HEK293 (cell line): Measurements from ENCODE around the gene ZNF229.

Experiments
- ELK4 ChIP-seq: IDR thresholded peaks from 2 replicates; pipeline ENCODE4 v1.6.1; 2011; ENCODE audit warnings: mild to moderate bottlenecking, low read depth, low read length, borderline replicate concordance
- HOXC10 ChIP-seq: sonication (generic); formaldehyde crosslinking; IDR thresholded peaks from 2 replicates; pipeline ENCODE4 v1.8.1; 2023; ENCODE audit warnings: mild to moderate bottlenecking, missing genetic modification reagents
- MYNN ChIP-seq: fragments of 450-650 bp; formaldehyde crosslinking; IDR thresholded peaks from 2 replicates; pipeline ENCODE4 v1.5.1; 2016; ENCODE audit warnings: missing biosample characterization, missing genetic modification characterization, borderline replicate concordance
- PRDM10 ChIP-seq: fragments of 450-650 bp; formaldehyde crosslinking; IDR thresholded peaks from 2 replicates; pipeline ENCODE4 v1.5.1; 2016; ENCODE audit warnings: missing biosample characterization, missing genetic modification characterization
- SALL2 ChIP-seq: fragments of 450-650 bp; formaldehyde crosslinking; IDR thresholded peaks from 2 replicates; pipeline ENCODE4 v1.5.0; 2017; ENCODE audit warnings: missing biosample characterization, mild to moderate bottlenecking, missing genetic modification characterization, borderline replicate concordance
- SETDB1 ChIP-seq: IDR thresholded peaks from one replicate; pipeline ENCODE4 v1.6.1; 2017; ENCODE audit warnings: mild to moderate bottlenecking, low read length, moderate library complexity, mixed read lengths; ENCODE audit not compliant: insufficient read length
- SP2 ChIP-seq: fragments of 450-650 bp; formaldehyde crosslinking; IDR thresholded peaks from 2 replicates; pipeline ENCODE4 v1.5.1; 2016; ENCODE audit warnings: missing biosample characterization, missing genetic modification characterization
- WT1 ChIP-seq: fragments of 450-650 bp; formaldehyde crosslinking; IDR thresholded peaks from 2 replicates; pipeline ENCODE4 v1.5.1; 2016; ENCODE audit warnings: missing biosample characterization, missing genetic modification characterization
- ZBTB7A ChIP-seq: fragments of 450-650 bp; formaldehyde crosslinking; IDR thresholded peaks from 2 replicates; pipeline ENCODE4 v1.5.1; 2016; ENCODE audit warnings: low read depth, missing biosample characterization, missing genetic modification characterization
- ZFP41 ChIP-seq: fragments of 450-650 bp; formaldehyde crosslinking; IDR thresholded peaks from 2 replicates; pipeline ENCODE4 v1.5.1; 2016; ENCODE audit warnings: missing biosample characterization, missing genetic modification characterization, borderline replicate concordance
- ZNF114 ChIP-seq: fragments of 450-650 bp; formaldehyde crosslinking; IDR thresholded peaks from 2 replicates; pipeline ENCODE4 v1.5.0; 2017; ENCODE audit warnings: missing biosample characterization, missing genetic modification characterization
- ZNF132 ChIP-seq: fragments of 450-650 bp; formaldehyde crosslinking; IDR thresholded peaks from 2 replicates; pipeline ENCODE4 v1.5.1; 2017; ENCODE audit warnings: missing biosample characterization, missing genetic modification characterization, borderline replicate concordance
- ZNF223 ChIP-seq: fragments of 450-650 bp; formaldehyde crosslinking; IDR thresholded peaks from 2 replicates; pipeline ENCODE4 v1.5.1; 2016; ENCODE audit warnings: missing biosample characterization, missing genetic modification characterization
- ZNF280D ChIP-seq: fragments of 450-650 bp; formaldehyde crosslinking; IDR thresholded peaks from 2 replicates; pipeline ENCODE4 v1.5.1; 2016; ENCODE audit warnings: missing biosample characterization, missing genetic modification characterization
- ZNF292 ChIP-seq: fragments of 450-650 bp; formaldehyde crosslinking; IDR thresholded peaks from 2 replicates; pipeline ENCODE4 v1.5.1; 2016; ENCODE audit warnings: low read depth, missing biosample characterization, missing genetic modification characterization, borderline replicate concordance
- ZNF302 ChIP-seq: fragments of 450-650 bp; formaldehyde crosslinking; IDR thresholded peaks from 2 replicates; pipeline ENCODE4 v1.5.1; 2016; ENCODE audit warnings: missing biosample characterization, missing genetic modification characterization, low read depth
- ZNF324 ChIP-seq: fragments of 450-650 bp; formaldehyde crosslinking; IDR thresholded peaks from 2 replicates; pipeline ENCODE4 v1.5.1; 2016; ENCODE audit warnings: missing biosample characterization, missing genetic modification characterization
- ZNF350 ChIP-seq: fragments of 450-650 bp; formaldehyde crosslinking; IDR thresholded peaks from 2 replicates; pipeline ENCODE4 v1.5.0; 2017; ENCODE audit warnings: missing biosample characterization, mild to moderate bottlenecking, missing genetic modification characterization
- ZNF37A ChIP-seq: fragments of 450-650 bp; IDR thresholded peaks from 2 replicates; pipeline ENCODE4 v1.5.1; 2018; ENCODE audit warnings: missing biosample characterization, missing genetic modification characterization
- ZNF518A ChIP-seq: fragments of 450-650 bp; formaldehyde crosslinking; conservative IDR thresholded peaks from 2 replicates; pipeline ENCODE4 v1.5.1; 2016; ENCODE audit warnings: low read depth, missing biosample characterization, missing genetic modification characterization
- ZNF555 ChIP-seq: fragments of 450-650 bp; formaldehyde crosslinking; conservative IDR thresholded peaks from 2 replicates; pipeline ENCODE4 v1.5.1; 2017; ENCODE audit warnings: missing biosample characterization, mild to moderate bottlenecking, missing genetic modification characterization, inconsistent platforms
- ZNF621 ChIP-seq: fragments of 450-650 bp; formaldehyde crosslinking; IDR thresholded peaks from 2 replicates; pipeline ENCODE4 v1.5.1; 2017; ENCODE audit warnings: missing biosample characterization, missing genetic modification characterization
- ZNF624 ChIP-seq: fragments of 450-650 bp; formaldehyde crosslinking; IDR thresholded peaks from 2 replicates; pipeline ENCODE4 v1.5.1; 2017; ENCODE audit warnings: missing biosample characterization, missing genetic modification characterization
- ZNF704 ChIP-seq: fragments of 450-650 bp; formaldehyde crosslinking; IDR thresholded peaks from 2 replicates; pipeline ENCODE4 v1.5.1; 2016; ENCODE audit warnings: missing biosample characterization, missing genetic modification characterization
- ZNF707 ChIP-seq: fragments of 450-650 bp; formaldehyde crosslinking; IDR thresholded peaks from 2 replicates; pipeline ENCODE4 v1.5.1; 2016; ENCODE audit warnings: missing biosample characterization, missing genetic modification characterization

The ZNF229 gene

GRCh38 chr19:44401139-44402115 lies 46.8 kb downstream of the ZNF229 start, which contains the start of gene ZNF285 (continued):
- peak; percentile 93 for TF ChIP-seq ZNF518A
- no peak for TF ChIP-seq ZFP41
- no peak for TF ChIP-seq ZNF324 (tag by site-specific recombination)
- TF ChIP-seq ZNF114: no peak
- TF ChIP-seq ZNF704 (tag by site-specific recombination): no peak
- no peak for TF ChIP-seq ZNF223
- no peak for TF ChIP-seq ZNF707 (tag by site-specific recombination)
- TF ChIP-seq MYNN: no peak
- TF ChIP-seq ZNF555: no peak
- no peak for TF ChIP-seq WT1
- TF ChIP-seq ZNF37A (tag by site-specific recombination): no peak
- peak; percentile 93 for TF ChIP-seq PRDM10 (tag by site-specific recombination)
- TF ChIP-seq ZNF350 (tag by site-specific recombination): no peak
- TF ChIP-seq ELK4: no peak
- TF ChIP-seq ZBTB7A (tag by site-specific recombination): no peak
- peak; percentile 86 for TF ChIP-seq SP2 (tag by site-specific recombination)
- no peak for TF ChIP-seq ZNF302 (tag by site-specific recombination)
- no peak for TF ChIP-seq ZNF292 (tag by site-specific recombination)
- no peak for TF ChIP-seq ZNF621 (tag by site-specific recombination)
- TF ChIP-seq ZNF624 (tag by site-specific recombination): no peak
- no peak for TF ChIP-seq ZNF132 (tag by site-specific recombination)
- no peak for TF ChIP-seq SALL2 (tag by site-specific recombination)
- no peak for TF ChIP-seq HOXC10 (CRISPR knock-in tag)
- TF ChIP-seq SETDB1: peak; percentile 47
- no peak for TF ChIP-seq ZNF280D (tag by site-specific recombination)
